HCT116 (cell line): ENCODE measurements around the gene RSL1D1.

Source experiments
- CTCF ChIP-seq, 3 experiments: fragments of 200-600 bp in 1 of 3; sonication (generic) in 1 of 3; IDR thresholded peaks in 2 of 3; conservative IDR thresholded peaks in 1 of 3; 2 replicates each; pipeline ENCODE4 v1.5.1; 2012 to 2017; ENCODE audit warnings: low read depth in 2 of 3, low read length in 2 of 3, antibody characterized with exemption in 1 of 3, borderline replicate concordance in 1 of 3, control low read depth in 1 of 3, mild to moderate bottlenecking in 1 of 3, mixed read lengths in 1 of 3, mixed run types in 1 of 3, moderate library complexity in 1 of 3; ENCODE audit not compliant: insufficient read depth in 1 of 3
- EZH2 ChIP-seq: fragments of 200-600 bp; sonication (generic); IDR thresholded peaks from 2 replicates; pipeline ENCODE4 v1.6.1; 2017; ENCODE audit warnings: antibody characterized with exemption, mixed run types
- EZH2phosphoT487 ChIP-seq: fragments of 200-600 bp; IDR thresholded peaks from 2 replicates; pipeline ENCODE4 v1.6.1; 2018; ENCODE audit warnings: antibody characterized with exemption, borderline replicate concordance
- POLR2A ChIP-seq: IDR thresholded peaks from 2 replicates; pipeline ENCODE4 v1.7.0; 2011; ENCODE audit warnings: borderline replicate concordance; ENCODE audit not compliant: insufficient read depth, insufficient read length; ENCODE audit errors: extremely low read depth
- POLR2AphosphoS5 ChIP-seq: IDR thresholded peaks from 2 replicates; pipeline ENCODE4 v1.6.1; 2011; ENCODE audit warnings: mild to moderate bottlenecking, low read depth, low read length, moderate library complexity
- SP1 ChIP-seq: IDR thresholded peaks from 2 replicates; pipeline ENCODE4 v1.6.1; 2012; ENCODE audit warnings: low read depth
- ZFX ChIP-seq: fragments of 450-650 bp; IDR thresholded peaks from 2 replicates; pipeline ENCODE4 v1.6.1; 2017

DNA sequence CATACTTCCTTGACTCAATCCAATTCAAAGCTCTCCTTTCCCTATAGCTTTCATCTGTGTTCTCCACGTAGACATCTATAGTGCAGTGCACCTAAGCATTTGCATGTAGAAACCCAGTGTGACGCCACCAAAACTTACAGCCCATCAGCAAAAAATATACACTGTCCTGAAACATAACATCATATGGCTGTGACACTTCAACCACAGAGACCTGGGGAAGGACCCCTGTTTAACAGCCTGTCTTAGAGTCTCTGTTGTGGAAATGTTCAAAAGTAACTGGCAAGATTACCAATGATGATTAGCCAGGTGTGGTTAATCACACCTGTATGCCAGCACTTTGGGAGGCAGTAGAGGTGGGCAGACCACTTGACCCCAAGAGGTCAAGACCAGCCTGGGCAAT, 42.2 kb upstream of the RSL1D1 start:
- TF ChIP-seq CTCF (IDR thresholded peaks at IDR 0.05 in 2 of 3, conservative IDR thresholded peaks at IDR 0.05 in 1 of 3; ENCODE audit: borderline replicate concordance in 1 of 3, insufficient read depth in 1 of 3, low read depth in 2 of 3, low read length in 2 of 3), result no peak
- no peak for TF ChIP-seq POLR2A
- TF ChIP-seq ZFX, result no peak
- TF ChIP-seq EZH2phosphoT487, result no peak
- TF ChIP-seq SP1, result no peak
- TF ChIP-seq EZH2, result no peak
- TF ChIP-seq POLR2AphosphoS5, result no peak
